GM21825 (cell line): ENCODE measurements around the gene CACNA1C.
"Not testable (repeated sequence)": the region's sequence is repeated elsewhere in the genome, so short reads cannot be mapped to it uniquely, and the experiment has no call there.

ENCODE experiments used
- ATAC-seq: cut with Tn5 transposase; IDR thresholded peaks from one replicate; pipeline ENCODE4 v1.9.1; 2021; ENCODE audit warnings: mild to moderate bottlenecking, moderate library complexity; ENCODE audit not compliant: unreplicated experiment

Gene CACNA1C

GRCh38 chr12:2462087-2462486 lies 409.3 kb downstream of the CACNA1C start:
- no peak for ATAC-seq

- no peak for ATAC-seq
Observed at GRCh38 chr12:2463719-2464118, 410.9 kb downstream of the CACNA1C start.

- ATAC-seq: no peak
Observed at GRCh38 chr12:2465681-2466080, 412.9 kb downstream of the CACNA1C start.

- no peak for ATAC-seq
Observed at GRCh38 chr12:2466211-2466610, 413.4 kb downstream of the CACNA1C start.

- no peak for ATAC-seq
Observed at GRCh38 chr12:2467447-2468195, 414.8 kb downstream of the CACNA1C start.

- ATAC-seq: no peak
Observed at GRCh38 chr12:2475984-2476383, 423.2 kb downstream of the CACNA1C start.

GRCh38 chr12:2477009-2477766 lies 424.4 kb downstream of the CACNA1C start:
- ATAC-seq: no peak

GRCh38 chr12:2479851-2480535 lies 427.2 kb downstream of the CACNA1C start:
- ATAC-seq: no peak

GRCh38 chr12:2481346-2481745 lies 428.6 kb downstream of the CACNA1C start:
- ATAC-seq: no peak

GRCh38 chr12:2481951-2482350 lies 429.2 kb downstream of the CACNA1C start:
- ATAC-seq: no peak

GRCh38 chr12:2482938-2483660 lies 430.3 kb downstream of the CACNA1C start:
- ATAC-seq: no peak

GRCh38 chr12:2483713-2484112 lies 430.9 kb downstream of the CACNA1C start:
- no peak for ATAC-seq

- ATAC-seq: no peak
Observed at GRCh38 chr12:2484141-2484776, 431.5 kb downstream of the CACNA1C start.

GRCh38 chr12:2485681-2486080 lies 432.9 kb downstream of the CACNA1C start:
- ATAC-seq: no peak

- ATAC-seq: no peak
Observed at GRCh38 chr12:2486796-2487195, 434.0 kb downstream of the CACNA1C start.

- ATAC-seq: no peak
Observed at GRCh38 chr12:2487278-2487677, 434.5 kb downstream of the CACNA1C start.

- ATAC-seq: no peak
Observed at GRCh38 chr12:2488131-2488530, 435.3 kb downstream of the CACNA1C start.

GRCh38 chr12:2488596-2488995 lies 435.8 kb downstream of the CACNA1C start:
- no peak for ATAC-seq

- ATAC-seq: no peak
Observed at GRCh38 chr12:2489275-2489674, 436.5 kb downstream of the CACNA1C start.

GRCh38 chr12:2490831-2491230 lies 438.0 kb downstream of the CACNA1C start:
- ATAC-seq: no peak

GRCh38 chr12:2491349-2491748 lies 438.6 kb downstream of the CACNA1C start:
- not testable (repeated sequence) for ATAC-seq
